ENCODE results near the gene RIOX2. TPM values are rescaled to one million over a fixed set of nuclear protein-coding genes. Genes with fewer than 3 reads are reported as not detected.

Gene RIOX2
- polyA plus RNA-seq, 1 experiment = 27.3 TPM

- Histone ChIP-seq H3K27ac (ENCODE audit: low read depth, low read length) (no peak overlapping the region), H3K27me3 (ENCODE audit: control insufficient read depth, insufficient read depth, low read length) (no peaks in the 10 kb centered on the region), H3K4me3 (ENCODE audit: low read depth, low read length) (no peak overlapping the region), H3K9me3 (ENCODE audit: control insufficient read depth, insufficient read depth, low read length) (no peaks in the 10 kb centered on the region)
- ChIA-PET POLR2A (no interaction called here), CTCF (no interaction called here)
- no peak for TF ChIP-seq CTCF (IDR thresholded peaks at IDR 0.05; ENCODE audit: low read depth, low read length)
- no peak for DNase-seq (ENCODE audit: low read depth, low spot score)
These were observed 26.9 kb upstream of the RIOX2 start for GRCh38 chr3:97999103-97999502.

GRCh38 chr3:97996988-97997387, 24.8 kb upstream of the RIOX2 start:
- H3K27ac ChIP-seq (ENCODE audit: low read depth, low read length) = no peak overlapping the region
- peaks cover 3% of the 10 kb centered on the region for H3K27me3 ChIP-seq (ENCODE audit: control insufficient read depth, insufficient read depth, low read length)
- no peak for TF ChIP-seq CTCF (IDR thresholded peaks at IDR 0.05; ENCODE audit: low read depth, low read length)
- DNase-seq (ENCODE audit: low read depth, low spot score) = no peak
- no peaks in the 10 kb centered on the region for H3K9me3 ChIP-seq (ENCODE audit: control insufficient read depth, insufficient read depth, low read length)
- no peak overlapping the region for H3K4me3 ChIP-seq (ENCODE audit: low read depth, low read length)
- POLR2A ChIA-PET = no interaction called here
- CTCF ChIA-PET = interaction anchor here (1.3 kb wide), 1 partner anchor 26 kb away, joined by 4 read pairs; no protein-coding TSS in a partner anchor

- peaks cover 3% of the 10 kb centered on the region for H3K27me3 ChIP-seq (ENCODE audit: control insufficient read depth, insufficient read depth, low read length)
- H3K9me3 ChIP-seq (ENCODE audit: control insufficient read depth, insufficient read depth, low read length) = no peaks in the 10 kb centered on the region
- no peak overlapping the region for H3K27ac ChIP-seq (ENCODE audit: low read depth, low read length)
- H3K4me3 ChIP-seq (ENCODE audit: low read depth, low read length) = no peak overlapping the region
- no peak for TF ChIP-seq CTCF (IDR thresholded peaks at IDR 0.05; ENCODE audit: low read depth, low read length)
- ChIA-PET POLR2A (no interaction called here), CTCF (no interaction called here)
- DNase-seq (ENCODE audit: low read depth, low spot score) = no peak
These were observed 22.2 kb upstream of the RIOX2 start for GRCh38 chr3:97994328-97994945.

GRCh38 chr3:97993526-97993925, 21.3 kb upstream of the RIOX2 start:
- no peak for TF ChIP-seq CTCF (IDR thresholded peaks at IDR 0.05; ENCODE audit: low read depth, low read length)
- H3K9me3 ChIP-seq (ENCODE audit: control insufficient read depth, insufficient read depth, low read length) = no peaks in the 10 kb centered on the region
- H3K27ac ChIP-seq (ENCODE audit: low read depth, low read length) = no peak overlapping the region
- peaks cover 3% of the 10 kb centered on the region for H3K27me3 ChIP-seq (ENCODE audit: control insufficient read depth, insufficient read depth, low read length)
- POLR2A ChIA-PET = no interaction called here
- DNase-seq (ENCODE audit: low read depth, low spot score) = no peak
- CTCF ChIA-PET = no interaction called here
- no peak overlapping the region for H3K4me3 ChIP-seq (ENCODE audit: low read depth, low read length)

GRCh38 chr3:97992547-97993173, 20.4 kb upstream of the RIOX2 start:
- CTCF ChIA-PET = no interaction called here
- Histone ChIP-seq H3K27ac (ENCODE audit: low read depth, low read length) (no peak overlapping the region), H3K4me3 (ENCODE audit: low read depth, low read length) (no peak overlapping the region), H3K27me3 (ENCODE audit: control insufficient read depth, insufficient read depth, low read length) (peaks cover 4% of the 10 kb centered on the region), H3K9me3 (ENCODE audit: control insufficient read depth, insufficient read depth, low read length) (no peaks in the 10 kb centered on the region)
- TF ChIP-seq CTCF (IDR thresholded peaks at IDR 0.05; ENCODE audit: low read depth, low read length) = no peak
- POLR2A ChIA-PET = no interaction called here
- no peak for DNase-seq (ENCODE audit: low read depth, low spot score)
